HUES6 (cell line): ENCODE results near the gene DSTN.

Experiments
- H3K27ac ChIP-seq: 2 replicates; pipeline ENCODE4 v1.7.0; 2013; ENCODE audit warnings: low read depth, mild to moderate bottlenecking, low read length, inconsistent platforms
- H3K27me3 ChIP-seq: 2 replicates; pipeline ENCODE4 v1.6.1; 2013; ENCODE audit warnings: low read length; ENCODE audit not compliant: control insufficient read depth, insufficient read depth
- H3K36me3 ChIP-seq: 2 replicates; pipeline ENCODE4 v1.6.1; 2013; ENCODE audit warnings: low read length; ENCODE audit not compliant: control insufficient read depth, insufficient read depth
- H3K4me1 ChIP-seq: 2 replicates; pipeline ENCODE4 v1.6.1; 2013; ENCODE audit warnings: low read length; ENCODE audit not compliant: control insufficient read depth, insufficient read depth
- H3K4me3 ChIP-seq: 2 replicates; pipeline ENCODE4 v1.5.1; 2013; ENCODE audit warnings: low read depth, low read length
- H3K9ac ChIP-seq: one replicate; pipeline ENCODE4 v1.6.1; 2013; ENCODE audit warnings: mild to moderate bottlenecking, low read length
- H3K9me3 ChIP-seq: 2 replicates; pipeline ENCODE4 v1.6.1; 2013; ENCODE audit warnings: low read depth, low read length; ENCODE audit not compliant: control insufficient read depth, insufficient read depth

Gene DSTN

DNA sequence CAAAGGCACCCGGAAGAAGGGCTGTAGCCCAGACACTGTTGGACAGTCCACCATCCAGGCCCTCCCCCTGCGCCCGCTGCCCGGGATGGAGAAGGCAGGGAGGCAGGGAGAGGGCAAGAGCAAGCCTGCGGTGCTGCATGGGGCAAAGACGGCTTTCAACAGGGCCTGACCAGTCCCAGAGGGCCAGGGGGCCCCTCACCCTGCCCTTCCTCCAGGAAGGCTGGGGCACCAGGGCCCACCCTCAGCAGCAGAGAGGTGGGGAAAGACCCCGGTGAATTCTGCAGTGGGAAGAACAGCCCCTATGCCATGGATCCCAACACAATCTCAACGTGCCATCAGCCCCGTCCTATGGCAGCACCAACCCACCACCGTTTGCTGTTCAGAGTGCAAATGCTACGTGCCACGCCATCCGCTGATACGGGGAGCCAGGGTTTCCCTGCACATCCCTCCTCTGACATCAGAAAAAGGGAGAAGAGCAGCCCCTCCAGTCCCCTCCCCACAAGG, 71.1 kb downstream of the DSTN start:
- H3K9me3 ChIP-seq, result no peaks in the 10 kb centered on the region
- H3K4me1 ChIP-seq, result peaks cover 19% of the 10 kb centered on the region; the same call in 1 of the 2 replicates
- H3K36me3 ChIP-seq, result peaks cover 64% of the 10 kb centered on the region
- H3K9ac ChIP-seq, result no peak overlapping the region
- no peak overlapping the region for H3K27ac ChIP-seq
- no peak overlapping the region for H3K4me3 ChIP-seq
- H3K27me3 ChIP-seq, result no peaks in the 10 kb centered on the region

DNA sequence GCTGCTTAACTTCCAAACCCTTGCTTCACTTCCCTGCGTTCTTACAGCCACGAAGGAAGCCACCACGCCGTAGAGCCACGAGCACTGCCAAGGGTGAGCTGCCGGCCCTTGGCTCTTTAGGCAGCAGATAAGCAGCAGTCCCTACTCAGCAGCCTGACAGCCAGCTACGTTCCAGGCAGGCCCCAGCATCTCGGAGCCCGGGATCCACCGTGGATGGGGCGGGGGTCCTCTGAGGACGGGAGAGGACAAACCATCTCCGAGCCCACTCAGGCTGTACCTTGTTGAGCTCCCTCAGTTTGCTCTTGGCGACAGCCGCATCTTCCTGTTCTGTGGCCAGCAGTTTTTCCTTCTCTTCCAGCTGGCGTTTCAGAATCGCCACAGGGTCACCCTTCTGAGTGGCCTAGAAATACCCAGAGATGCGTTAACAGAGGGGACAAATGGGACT, 71.7 kb downstream of the DSTN start:
- Histone ChIP-seq H3K27me3 (no peaks in the 10 kb centered on the region), H3K4me1 (peaks cover 22% of the 10 kb centered on the region; the same call in 1 of the 2 replicates), H3K4me3 (no peak overlapping the region), H3K36me3 (peaks cover 60% of the 10 kb centered on the region), H3K27ac (no peak overlapping the region), H3K9me3 (no peaks in the 10 kb centered on the region), H3K9ac (no peak overlapping the region)

DNA sequence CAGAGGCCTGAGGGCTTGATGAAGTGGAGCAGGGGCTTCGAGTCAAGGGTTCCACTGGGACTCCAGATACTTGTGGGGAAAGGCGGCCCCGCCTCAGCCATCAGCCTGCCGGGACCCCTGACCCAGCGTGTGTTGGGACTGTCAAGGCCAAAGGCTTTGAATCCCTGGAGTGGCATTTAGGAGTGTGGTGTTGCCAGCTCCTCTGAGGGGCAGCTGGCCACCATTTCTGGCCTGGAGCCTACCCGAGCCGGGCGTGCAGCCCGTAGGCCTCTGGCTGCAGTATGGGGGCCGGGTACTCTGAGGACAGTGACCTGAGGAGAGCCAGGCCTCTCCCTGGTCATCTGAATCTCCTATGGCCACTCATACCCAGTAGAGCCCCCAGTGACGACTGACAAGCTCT, 72.1 kb downstream of the DSTN start:
- Histone ChIP-seq H3K36me3 (peaks cover 55% of the 10 kb centered on the region), H3K4me1 (peaks cover 22% of the 10 kb centered on the region; the same call in 1 of the 2 replicates), H3K9me3 (no peaks in the 10 kb centered on the region), H3K27ac (no peak overlapping the region), H3K4me3 (no peak overlapping the region), H3K27me3 (no peaks in the 10 kb centered on the region), H3K9ac (no peak overlapping the region)

DNA sequence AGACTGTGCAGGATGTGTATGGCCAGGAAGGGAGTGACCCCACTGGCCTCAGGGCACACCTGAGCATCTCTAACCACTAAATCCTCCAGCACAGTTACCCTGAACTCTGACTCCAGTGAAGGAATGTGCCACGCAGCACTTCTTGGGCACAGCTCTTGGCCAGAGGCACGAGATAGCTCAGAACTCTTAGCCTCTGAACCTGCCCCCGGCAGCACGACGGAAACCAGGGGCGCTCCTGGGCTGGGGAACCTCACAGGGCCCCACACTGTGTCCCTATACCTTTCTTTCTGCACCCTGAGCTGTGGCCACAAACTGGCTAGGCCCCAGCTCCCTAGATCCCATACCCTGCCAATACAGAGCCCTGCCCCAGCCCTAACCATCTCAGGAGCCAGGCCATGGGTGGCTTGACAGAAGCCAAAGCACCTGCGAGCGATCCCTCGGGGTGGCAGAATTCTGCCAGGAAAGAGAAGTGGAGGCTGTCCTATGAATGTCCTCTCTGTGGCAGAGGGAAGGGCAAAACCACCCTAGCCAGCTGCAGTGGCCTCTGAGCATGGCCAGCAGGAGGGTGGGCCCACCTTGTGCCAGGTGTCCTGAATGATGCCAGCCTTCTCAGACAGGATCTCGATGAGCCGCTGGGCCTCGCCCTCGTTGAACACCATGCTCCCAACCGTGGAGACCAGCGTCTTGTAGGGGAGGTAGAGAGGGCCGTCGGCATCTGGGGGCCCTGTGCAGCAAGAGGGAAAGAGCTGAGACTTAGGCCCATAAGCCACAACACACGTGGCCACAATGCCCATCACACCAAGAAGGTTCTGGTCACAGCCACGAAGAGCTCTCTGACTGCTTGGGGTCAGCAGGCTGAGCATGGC, 72.8 kb downstream of the DSTN start:
- H3K27ac ChIP-seq, result no peak overlapping the region
- no peaks in the 10 kb centered on the region for H3K27me3 ChIP-seq
- H3K9me3 ChIP-seq, result no peaks in the 10 kb centered on the region
- H3K36me3 ChIP-seq, result peaks cover 50% of the 10 kb centered on the region
- no peak overlapping the region for H3K9ac ChIP-seq
- peaks cover 20% of the 10 kb centered on the region; the same call in 1 of the 2 replicates for H3K4me1 ChIP-seq
- no peak overlapping the region for H3K4me3 ChIP-seq

DNA sequence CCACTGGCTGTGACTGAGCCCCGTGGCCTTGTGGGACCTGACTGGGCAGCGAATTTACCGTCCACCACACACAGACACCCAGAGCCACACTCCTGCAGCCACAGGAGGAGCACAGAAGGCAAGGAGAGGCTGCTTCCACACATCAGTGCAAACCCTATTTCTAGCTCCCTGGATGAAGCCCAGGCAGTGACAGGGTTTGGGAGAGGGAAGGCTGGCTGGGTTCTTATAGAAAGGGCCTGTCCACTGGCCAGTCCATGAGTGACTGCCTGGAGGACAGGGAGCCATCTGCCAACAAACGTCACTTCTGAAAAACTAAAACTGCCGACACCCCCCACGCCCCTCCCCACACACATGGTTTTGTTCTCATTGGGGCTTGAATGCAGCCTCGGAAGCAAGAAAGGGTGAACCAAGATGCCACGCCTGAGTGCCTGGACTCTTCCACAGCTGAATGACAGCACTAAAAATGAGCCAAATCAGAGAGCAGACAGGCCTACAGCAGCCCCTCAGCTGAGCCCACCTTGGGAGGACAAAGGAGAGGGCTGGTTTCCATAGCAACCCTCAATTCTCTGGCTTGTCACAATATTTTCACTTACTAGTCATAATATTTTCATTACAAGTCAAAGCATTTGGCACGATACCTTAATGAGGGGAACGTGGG, 73.8 kb downstream of the DSTN start:
- Histone ChIP-seq H3K36me3 (peaks cover 42% of the 10 kb centered on the region), H3K27me3 (no peaks in the 10 kb centered on the region), H3K27ac (no peak overlapping the region), H3K9ac (no peak overlapping the region), H3K4me1 (peaks cover 27% of the 10 kb centered on the region; the same call in 1 of the 2 replicates), H3K9me3 (no peaks in the 10 kb centered on the region), H3K4me3 (no peak overlapping the region)

DNA sequence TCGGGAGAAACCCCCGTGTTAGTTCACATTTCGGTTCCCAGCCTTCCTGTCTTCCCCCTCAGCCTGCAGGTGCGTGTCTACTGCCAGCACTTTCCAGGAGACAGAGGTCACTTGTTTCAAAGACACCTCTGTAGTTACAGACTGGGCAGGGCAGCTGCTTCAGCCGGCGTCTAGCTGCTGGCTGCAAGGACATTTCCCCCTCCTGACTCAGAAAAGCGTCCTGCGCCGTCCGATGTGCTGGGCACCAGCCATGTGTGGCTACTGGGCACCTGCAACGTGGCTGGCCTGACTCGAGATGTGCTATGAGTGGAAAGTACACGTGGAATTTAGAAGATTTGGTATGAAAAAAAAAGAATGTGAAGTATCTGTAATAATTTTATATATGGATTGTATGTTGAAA, 74.6 kb downstream of the DSTN start:
- Histone ChIP-seq H3K9ac (no peak overlapping the region), H3K4me3 (no peak overlapping the region), H3K9me3 (no peaks in the 10 kb centered on the region), H3K27me3 (no peaks in the 10 kb centered on the region), H3K36me3 (peaks cover 39% of the 10 kb centered on the region), H3K4me1 (peaks cover 29% of the 10 kb centered on the region), H3K27ac (no peak overlapping the region)

DNA sequence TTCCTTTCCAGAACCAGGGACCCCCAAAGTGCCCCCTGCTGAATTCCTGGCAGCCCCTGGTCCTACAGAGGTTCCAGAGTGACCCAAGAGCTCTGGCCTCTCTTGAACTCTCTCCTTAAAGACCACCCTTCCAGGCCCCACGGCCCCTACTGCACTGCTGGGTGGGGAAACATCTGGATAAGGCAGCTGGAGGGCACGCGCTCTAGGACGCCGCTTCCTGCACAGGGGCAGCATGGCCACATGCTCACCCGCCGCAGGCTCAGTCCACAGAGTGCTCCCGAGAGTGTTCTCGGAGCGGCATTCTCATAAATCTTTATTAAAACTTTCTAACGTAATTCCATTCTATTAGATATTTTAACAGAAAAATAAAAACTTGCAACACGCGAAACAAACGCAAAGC, 75.1 kb downstream of the DSTN start:
- H3K27me3 ChIP-seq, result no peaks in the 10 kb centered on the region
- peaks cover 37% of the 10 kb centered on the region for H3K36me3 ChIP-seq
- H3K9me3 ChIP-seq, result no peaks in the 10 kb centered on the region
- no peak overlapping the region for H3K4me3 ChIP-seq
- no peak overlapping the region for H3K9ac ChIP-seq
- H3K4me1 ChIP-seq, result peaks cover 32% of the 10 kb centered on the region
- H3K27ac ChIP-seq, result no peak overlapping the region

DNA sequence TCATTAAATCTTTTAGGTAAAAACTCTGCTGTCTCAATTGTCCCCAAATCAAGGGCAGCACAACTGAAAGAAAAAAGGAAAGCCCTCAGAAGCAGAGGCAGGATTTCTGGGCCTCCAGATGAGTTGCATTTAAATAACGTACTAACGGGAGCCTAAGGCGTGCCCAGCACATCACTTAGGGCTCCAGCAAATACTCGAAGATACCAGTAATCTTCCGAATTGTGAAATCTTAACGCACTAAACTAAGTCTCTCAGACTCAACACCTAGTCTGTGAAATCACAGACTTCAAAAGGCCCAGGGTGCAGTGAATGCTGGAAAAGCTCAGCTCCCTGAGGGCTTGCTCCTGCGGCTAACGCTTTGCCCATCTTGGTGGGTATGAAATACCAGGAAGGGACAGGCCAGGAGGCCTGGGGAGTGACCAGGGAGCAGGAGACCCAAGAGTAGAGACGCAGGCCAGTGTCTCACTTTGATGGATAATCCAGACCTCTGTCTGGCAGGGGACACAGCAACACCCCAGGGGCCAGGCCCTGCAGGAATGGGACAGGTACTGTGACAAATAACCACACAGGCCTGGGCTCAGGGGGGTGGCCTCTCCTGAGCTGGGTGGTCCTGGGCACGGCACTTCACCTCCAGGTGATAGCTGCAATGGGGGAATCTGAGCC, 75.8 kb downstream of the DSTN start:
- peaks cover 36% of the 10 kb centered on the region for H3K36me3 ChIP-seq
- no peak overlapping the region for H3K27ac ChIP-seq

DNA sequence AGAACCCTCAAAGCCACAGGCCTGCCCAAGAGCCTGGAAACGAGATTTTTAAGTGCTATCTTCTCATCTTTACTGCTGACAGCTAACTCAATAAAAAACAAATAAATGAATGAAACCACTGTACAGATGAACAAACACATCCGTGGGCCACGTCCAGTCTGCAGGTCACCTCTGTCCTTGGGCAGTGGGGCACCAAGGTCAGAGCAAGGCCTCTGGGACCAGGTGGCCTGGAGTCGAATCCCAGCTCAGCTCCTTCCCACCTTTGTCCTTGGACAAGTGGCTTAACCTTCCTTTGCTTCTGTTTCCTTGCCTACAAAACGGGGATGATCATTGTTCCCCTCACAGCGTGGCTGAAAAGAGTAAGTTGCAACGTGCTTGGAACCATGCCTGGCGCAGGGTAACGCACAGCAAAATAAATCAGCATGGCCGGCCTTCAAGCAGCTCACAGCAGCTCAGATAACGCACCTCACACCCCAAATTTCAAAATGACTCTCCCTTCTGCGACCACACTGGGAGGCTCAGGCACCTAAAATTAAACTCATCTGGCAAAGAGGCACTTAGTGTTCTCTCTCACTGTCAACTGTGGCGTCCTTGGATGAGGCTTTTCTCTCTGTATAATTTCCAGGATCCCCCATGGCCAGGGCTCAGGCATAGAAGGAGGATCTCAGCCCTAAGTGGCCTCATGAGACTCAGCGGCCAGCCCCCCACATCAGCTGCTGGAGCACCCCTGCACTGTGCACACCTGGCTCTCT, 76.5 kb downstream of the DSTN start:
- Histone ChIP-seq H3K9ac (no peak overlapping the region), H3K27me3 (no peaks in the 10 kb centered on the region), H3K27ac (no peak overlapping the region), H3K9me3 (no peaks in the 10 kb centered on the region), H3K4me3 (no peak overlapping the region), H3K36me3 (peaks cover 34% of the 10 kb centered on the region), H3K4me1 (peaks cover 36% of the 10 kb centered on the region)

More for the DNA sequence above, 75.8 kb downstream of the DSTN start:
- Histone ChIP-seq H3K9ac (no peak overlapping the region), H3K4me3 (no peak overlapping the region), H3K9me3 (no peaks in the 10 kb centered on the region), H3K27me3 (no peaks in the 10 kb centered on the region), H3K4me1 (peaks cover 32% of the 10 kb centered on the region)

DNA sequence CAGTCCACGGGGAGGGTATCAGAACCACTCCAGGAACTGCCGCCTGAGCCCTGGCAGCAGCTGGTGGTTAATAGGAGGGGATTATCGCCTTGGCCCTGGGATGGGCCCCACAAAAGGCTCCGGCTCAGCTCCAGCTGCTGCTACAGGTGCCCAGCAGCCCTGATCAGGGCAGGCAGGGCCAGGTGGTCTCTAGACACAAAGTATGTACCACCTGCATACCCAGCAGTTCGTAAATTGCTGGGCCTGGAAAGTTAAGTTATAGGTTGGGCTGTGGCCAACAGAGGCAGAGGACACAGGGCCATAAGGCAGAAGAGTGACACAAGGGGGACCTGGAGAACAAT, 77.1 kb downstream of the DSTN start:
- Histone ChIP-seq H3K4me3 (no peak overlapping the region), H3K9me3 (no peaks in the 10 kb centered on the region), H3K9ac (no peak overlapping the region), H3K4me1 (peaks cover 38% of the 10 kb centered on the region), H3K36me3 (peaks cover 28% of the 10 kb centered on the region), H3K27ac (no peak overlapping the region), H3K27me3 (no peaks in the 10 kb centered on the region)
